CD4-positive, alpha-beta T cell treated with Interleukin-10 for 1 hour (primary cell): Measurements from ENCODE around the gene RAPSN.

Source experiments
- DNase-seq: peaks from one replicate; pipeline ENCODE4 v3.0.0-alpha.2; 2020

The RAPSN gene

DNA sequence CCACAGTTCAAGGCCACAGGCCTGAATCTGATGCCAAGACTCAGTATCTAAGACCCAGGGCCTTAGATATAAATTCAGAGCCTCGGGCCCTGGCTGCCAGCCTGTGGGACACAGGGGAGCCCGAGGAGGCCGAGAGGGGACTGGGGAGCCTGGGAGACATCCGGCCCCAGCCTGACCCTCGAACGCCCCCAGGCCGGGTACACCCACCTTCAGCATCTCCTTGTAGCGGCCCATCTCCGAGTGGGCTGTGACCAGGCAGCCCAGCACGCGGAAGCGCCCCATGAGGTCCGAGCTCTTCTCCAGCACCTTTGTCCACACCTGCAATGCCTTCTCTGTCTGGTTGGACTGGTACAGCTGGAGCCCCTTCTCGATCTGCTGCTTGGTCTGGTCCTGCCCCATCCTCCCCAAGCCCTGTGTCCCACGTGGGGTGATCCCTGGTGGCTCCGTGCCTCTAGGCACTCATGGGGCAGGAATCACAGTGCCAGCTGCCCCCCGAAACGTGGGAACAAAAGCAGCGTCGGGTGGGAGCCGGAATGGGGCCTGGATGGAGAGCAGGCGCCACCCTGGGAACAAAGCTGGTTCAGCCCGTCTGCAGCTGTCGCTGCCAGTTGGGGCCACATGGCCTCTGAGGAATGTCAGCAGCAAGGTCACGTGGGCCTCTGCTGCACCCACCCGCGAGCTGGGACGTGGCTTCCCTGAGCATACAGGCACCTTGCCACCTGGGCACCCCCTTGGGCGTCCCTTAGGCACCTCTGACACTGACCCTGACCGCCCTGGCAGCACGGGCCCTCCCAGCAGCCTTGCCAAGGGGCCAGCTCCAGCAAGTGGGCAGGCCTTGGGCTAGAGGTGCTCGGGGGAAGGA lies at the start of gene RAPSN:
RAPSN (minus strand) TSS at position 571 of the 862 bp plus-strand sequence; CDS start at position 399, 172 bp downstream.
- no peak for DNase-seq

DNA sequence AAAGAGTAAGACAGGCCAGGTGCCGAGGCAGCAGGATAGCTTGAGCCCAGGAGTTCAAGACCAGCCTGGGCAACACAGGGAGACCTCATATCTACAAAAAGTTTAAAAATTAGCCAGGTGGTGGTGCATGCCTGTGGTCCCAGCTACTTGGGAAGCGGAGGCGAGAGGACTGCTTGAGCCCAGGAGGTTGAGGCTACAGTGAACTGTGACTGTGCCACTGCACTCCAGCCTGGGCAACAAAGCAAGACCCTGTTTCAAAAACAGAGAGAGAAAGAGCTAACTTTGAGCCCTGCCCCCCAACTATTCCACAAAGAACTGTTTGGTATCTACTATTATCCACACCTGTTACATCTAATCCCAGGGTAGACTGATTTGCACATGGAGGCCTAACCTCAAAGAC lies 49.2 kb upstream of the RAPSN start:
- no peak for DNase-seq

- DNase-seq, result no peak
Measured at GRCh38 chr11:47496808-47497207, 47.9 kb upstream of the RAPSN start.

DNA sequence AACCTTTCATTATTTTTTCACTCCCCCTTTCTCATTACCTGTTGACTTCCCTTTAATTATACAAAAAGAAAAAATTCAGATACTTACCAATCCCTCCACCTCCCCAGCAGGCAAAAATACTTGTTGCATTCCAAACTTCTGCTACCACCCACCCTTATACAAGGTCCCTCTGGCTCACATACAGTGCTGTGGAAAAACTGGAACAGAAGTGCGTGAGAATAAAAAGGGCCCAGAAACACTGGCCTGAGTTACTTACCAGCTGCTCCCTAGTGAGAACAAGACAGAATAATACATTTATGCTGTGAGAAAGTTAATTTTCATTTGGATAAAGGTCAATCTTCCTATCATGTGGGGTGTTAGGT lies 46.9 kb upstream of the RAPSN start:
- no peak for DNase-seq

- no peak for DNase-seq
Measured at GRCh38 chr11:47495011-47495855, 46.3 kb upstream of the RAPSN start.

- DNase-seq, result no peak
Measured at GRCh38 chr11:47489395-47489755, 40.4 kb upstream of the RAPSN start.

- DNase-seq, result no peak
Measured at GRCh38 chr11:47488674-47489394, 39.9 kb upstream of the RAPSN start.

DNA sequence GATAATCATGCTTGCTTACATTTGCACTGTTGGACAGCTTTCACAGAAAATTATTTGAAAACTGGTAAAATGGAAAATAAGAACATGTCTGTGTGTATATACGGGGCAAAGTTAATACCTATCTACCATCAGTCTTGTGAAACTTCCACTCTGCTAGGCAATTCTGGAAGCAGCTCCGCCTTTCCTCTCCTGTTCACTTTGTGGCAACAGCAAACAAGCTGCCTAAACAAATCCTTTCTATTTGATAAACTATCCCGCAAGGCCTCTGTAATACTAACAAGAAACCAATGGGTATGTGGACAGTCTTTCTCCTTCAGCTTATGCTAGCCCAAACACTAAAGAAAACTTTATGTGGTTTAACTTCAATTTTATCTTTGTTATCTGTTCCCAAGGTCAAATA lies 39.2 kb upstream of the RAPSN start:
- DNase-seq, result no peak

- no peak for DNase-seq
Measured at GRCh38 chr11:47487421-47487820, 38.5 kb upstream of the RAPSN start.

DNA sequence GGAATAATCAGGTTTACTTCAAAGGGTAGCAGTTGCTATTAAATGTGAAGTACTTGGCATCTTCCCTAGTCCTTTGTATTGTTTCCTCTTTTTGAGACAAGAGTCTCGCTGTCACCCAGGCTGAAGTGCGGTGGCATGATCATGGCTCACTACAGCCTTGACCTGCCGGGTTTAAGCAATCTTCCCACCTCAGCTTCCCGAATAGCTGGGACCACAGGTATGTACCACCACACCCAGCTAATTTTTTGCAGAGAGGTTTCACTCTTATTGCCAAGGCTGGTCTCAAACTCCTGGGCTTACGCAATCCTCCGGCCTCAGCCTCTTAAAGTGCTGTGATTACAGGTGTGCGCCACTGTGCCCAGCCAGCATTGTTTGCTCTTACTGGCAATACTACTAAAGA lies 36.2 kb upstream of the RAPSN start:
- no peak for DNase-seq

- DNase-seq, result no peak
Measured at GRCh38 chr11:47483457-47483856, 34.5 kb upstream of the RAPSN start.

- DNase-seq, result no peak
Measured at GRCh38 chr11:47480762-47481161, 31.8 kb upstream of the RAPSN start.

- no peak for DNase-seq
Measured at GRCh38 chr11:47478651-47479329, 29.9 kb upstream of the RAPSN start.

- DNase-seq, result no peak
Measured at GRCh38 chr11:47477753-47478152, 28.8 kb upstream of the RAPSN start.

DNA sequence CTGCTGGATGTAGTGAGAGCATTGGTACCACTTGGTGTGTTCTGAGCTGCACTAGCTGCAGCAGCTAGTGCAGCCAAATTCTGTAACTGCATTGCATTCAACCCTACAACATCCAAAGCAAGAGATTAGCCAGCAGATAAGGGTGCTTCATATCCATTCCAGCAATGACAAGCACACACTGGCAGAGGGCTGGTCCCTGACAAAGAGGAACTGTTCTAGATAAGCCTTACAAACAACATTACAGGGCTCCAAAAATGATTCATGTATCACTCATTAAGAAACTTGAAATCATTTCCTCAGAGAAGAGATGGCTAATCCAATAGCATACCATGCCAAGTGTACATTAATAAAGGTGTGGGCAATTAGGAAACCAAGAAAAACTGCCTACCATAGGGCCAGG lies 28.4 kb upstream of the RAPSN start:
- DNase-seq, result no peak

DNA sequence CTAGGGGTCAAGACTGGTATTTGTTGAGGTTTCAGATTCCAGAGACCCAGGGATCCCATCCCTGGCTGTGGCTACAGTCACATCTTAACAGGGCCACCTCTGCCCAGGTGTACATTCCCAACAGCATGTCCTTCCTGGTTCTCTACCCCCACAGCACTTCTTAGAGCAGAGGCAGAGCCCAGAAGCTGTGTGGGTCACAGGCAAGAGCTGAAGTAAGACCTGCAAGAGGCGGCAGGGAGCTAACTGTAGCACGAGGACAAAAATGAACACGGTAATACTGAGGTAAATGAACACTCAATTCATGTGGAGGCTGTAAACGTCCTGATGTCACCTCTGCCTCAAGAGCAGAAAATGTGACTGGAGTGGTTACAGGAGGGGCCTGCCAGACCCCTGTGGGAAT lies 21.7 kb upstream of the RAPSN start:
- no peak for DNase-seq

DNA sequence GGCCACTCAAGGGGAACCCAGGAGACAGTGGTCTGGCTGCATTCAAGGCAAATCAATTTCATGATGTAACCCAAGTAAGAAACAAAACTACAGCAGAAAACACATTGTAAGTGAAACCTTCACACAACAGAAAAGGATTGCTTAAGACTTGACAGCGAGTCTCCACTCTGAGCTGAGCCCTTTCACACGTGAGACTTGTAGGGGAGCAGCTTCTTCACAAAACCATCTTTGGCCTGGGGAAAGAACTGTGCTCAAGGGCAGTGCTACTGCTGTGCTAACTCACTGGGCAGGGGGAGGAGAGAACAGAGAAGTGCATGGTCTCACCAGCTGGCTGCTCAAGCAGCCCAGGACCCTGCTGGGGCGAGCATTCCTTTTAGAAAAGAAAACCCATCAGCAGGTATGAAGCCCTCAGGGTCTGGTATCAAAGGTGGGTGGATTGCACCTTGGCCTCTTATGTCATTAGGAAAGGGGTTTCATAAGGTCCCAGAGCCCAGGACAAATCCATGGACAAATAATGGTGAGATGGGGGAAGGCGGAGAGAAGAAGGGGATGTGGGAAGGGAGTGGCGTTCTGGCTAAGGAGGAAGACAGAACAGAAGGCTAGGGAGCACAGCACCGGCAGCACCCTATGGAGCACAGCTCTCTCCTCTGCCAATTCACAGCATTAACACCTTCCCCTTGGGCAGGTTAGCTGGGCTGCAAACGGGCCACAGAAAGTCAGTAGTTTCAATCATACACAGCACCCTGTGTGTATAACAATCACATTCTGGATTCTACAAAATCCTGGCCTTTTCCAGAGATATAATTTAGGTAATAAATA lies 20.6 kb upstream of the RAPSN start:
- DNase-seq, result no peak

DNA sequence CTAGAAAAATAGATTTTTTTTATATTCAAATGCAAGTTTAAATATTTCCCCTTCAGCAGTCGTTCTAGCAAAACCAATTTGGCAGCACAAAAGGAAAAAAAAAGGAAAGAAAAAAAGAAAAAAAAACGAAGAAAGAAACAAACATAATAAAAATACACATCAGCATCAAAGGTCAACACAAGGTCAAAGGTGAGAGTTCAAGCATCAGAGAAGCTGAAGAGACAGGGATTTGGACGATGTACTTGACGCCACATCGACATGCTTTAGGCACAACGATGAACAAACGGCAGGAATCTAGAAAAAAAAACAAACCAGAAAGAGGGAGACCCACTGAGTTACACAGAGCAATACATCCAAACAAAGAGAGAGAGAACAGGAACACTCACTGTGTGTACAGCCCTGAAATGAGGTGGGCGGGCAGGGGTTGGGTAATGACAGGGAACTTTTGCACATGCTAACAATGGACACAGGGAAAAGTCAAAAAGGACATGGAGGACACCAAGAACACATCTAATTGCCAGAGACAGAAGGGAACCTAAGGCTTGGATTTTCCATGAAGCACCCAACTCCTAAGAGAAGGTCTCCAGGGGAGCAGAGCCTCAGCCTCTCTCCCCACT lies 19.8 kb upstream of the RAPSN start:
- no peak for DNase-seq

- no peak for DNase-seq
Measured at GRCh38 chr11:47467357-47467756, 18.4 kb upstream of the RAPSN start.

GRCh38 chr11:47466701-47467250 lies 17.8 kb upstream of the RAPSN start:
- DNase-seq, result no peak

- DNase-seq, result no peak
Measured at GRCh38 chr11:47466201-47466600, 17.3 kb upstream of the RAPSN start.
